Limb (tissue), 2 donors: ENCODE results near the gene RAB34.
A peak's percentile ranks its signal among the peaks of the same experiment; 100 is the strongest.
"Not testable (repeated sequence)": the region's sequence is repeated elsewhere in the genome, so short reads cannot be mapped to it uniquely, and the experiment has no call there.

Source experiments
- DNase-seq, 2 donors: peaks; one replicate each; pipeline ENCODE4 v3.0.0-alpha.2; 2016; ENCODE audit errors: extremely low spot score in 2 of 2

Gene RAB34

DNA sequence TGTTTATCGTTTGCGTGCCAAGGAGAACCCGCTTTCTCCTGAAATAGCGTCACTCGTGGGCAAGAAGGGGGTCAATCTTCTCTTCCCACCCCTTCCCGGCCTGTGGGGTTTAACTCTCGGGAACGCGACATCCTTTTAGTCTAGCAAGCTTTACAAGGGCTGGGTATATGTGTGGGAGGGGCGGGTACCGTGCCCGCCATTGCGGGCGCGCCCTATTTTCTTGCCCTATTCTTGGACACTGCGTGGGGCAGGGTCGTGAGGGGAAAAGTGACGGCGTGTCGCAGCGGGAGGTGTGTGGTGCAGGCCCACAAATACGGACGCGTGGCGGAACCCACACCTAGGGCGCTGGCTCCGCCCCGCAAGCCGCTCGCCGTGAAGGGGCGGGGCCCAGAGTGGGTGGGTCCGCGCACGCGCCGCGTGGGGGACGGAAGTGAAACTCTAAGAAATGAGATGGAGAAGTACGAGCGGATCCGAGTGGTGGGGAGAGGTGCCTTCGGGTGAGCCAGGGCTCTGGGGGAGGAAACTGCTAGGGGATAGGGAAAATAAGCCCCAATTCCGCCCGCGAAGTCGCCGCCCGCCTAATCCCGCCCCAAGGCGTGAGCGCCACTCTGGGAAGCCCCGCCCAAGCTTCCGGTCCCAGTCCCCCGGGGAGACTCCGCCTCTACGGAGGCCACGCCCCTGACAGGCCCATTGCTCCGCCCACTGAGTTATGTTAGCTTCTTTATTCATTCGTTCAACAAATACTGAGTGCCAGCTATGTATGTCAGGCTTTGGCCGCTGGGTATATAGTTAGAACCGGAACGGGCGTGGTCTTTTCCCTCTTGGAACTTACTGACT is 10.9 kb upstream of the RAB34 start, which contains the start of gene NEK8:
NEK8 (plus strand) TSS at position 425 of the 837 bp plus-strand sequence; CDS start at position 451, 26 bp downstream.
- peak; percentile 95 to 97 for DNase-seq

DNA sequence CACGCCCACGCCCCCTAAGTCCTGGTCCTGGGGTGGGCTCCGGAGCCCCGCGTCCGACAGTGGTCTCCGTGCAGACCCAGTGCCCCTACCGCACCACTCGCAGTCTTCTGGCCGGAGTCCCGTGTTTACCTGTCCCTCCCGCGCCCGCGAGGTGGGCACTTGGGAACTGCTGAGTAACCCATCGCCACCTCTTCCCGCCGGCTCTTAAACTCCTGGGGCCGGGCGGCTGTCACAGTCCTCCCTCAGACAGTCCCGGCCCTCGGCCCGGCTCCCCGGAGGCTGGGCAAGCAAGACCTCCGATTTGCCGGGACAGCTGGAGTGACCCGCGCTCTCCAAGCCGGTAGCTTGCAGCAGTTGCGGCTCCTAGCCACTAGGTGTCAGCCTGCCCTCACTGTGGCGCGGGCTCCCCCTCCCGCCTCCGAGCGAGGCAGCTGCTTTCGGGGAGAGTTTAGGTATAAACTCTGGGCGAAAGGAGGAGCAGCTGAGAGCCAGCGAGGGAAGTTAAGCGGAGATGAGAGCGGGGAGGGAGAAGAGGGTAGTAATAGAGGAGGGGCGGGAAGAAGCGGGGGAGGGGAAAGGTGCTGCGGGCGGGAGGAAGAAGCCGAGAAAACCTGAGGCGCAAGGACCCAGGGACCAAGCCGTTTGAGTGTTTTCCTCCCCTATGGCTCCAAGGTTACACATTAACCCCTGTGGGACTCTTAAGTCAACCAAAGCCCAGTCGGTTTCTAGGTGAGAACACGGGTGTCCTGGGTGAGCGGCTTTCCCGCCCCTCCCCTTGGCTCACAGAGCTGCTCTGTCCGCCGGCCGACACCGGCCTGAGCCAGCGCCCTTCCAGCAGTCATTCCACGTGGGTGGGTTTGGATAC is 9.2 kb upstream of the RAB34 start:
- DNase-seq: peak; percentile 96

DNA sequence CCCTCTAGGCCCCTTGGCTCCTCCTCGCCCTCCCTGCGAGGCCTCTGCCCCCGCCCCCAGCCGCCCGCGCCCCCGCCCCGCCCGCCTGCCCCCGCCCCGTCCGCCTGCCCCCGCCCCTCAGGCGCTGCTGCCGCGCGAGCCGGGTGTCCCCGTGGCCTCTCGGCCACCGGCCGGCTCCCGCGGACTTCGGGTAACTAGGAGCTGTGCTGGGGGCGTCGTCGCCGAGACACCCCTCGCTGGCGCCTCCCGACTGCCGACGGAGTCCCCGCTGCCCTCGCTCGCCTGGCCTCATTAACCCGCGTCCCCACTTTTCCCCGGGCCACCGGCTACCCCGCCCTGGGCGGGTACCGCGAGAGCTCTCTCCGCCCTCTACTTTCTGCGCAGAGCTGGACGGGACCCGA is 8.6 kb upstream of the RAB34 start, which contains the start of gene TLCD1:
TLCD1 (minus strand) TSS at position 8 of the 401 bp plus-strand sequence. CDS start 136 bp downstream, outside the sequence.
- peak; percentile 42 to 84 for DNase-seq

DNA sequence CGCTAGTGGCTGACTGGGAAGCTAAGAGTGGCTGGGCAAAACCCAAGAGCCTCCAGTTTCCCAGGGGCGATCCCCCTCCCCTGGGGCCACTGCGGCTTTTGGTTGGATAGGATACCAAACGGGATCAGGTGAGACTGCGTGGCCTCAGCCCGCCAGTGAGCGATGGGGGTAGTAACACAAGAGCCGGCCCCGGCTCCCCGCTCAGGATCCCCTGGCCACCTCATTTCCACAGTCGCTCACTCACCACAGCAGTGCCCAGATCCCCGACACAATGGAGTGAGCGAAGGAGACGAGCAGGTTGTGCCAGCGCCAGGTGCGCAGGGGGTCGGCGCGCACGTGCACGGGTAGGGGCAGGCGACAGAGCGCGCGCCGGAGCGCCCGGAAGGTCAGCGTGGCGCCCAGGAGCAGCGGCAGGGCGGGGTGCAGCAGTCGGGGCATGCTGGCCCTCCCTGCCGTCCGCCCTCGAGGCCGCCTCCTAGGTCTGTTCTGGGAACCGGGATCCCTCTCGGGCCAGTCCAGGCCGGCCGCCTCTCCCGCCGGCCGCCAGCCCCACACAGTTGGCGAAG is 8.1 kb upstream of the RAB34 start:
- no peak for DNase-seq

DNA sequence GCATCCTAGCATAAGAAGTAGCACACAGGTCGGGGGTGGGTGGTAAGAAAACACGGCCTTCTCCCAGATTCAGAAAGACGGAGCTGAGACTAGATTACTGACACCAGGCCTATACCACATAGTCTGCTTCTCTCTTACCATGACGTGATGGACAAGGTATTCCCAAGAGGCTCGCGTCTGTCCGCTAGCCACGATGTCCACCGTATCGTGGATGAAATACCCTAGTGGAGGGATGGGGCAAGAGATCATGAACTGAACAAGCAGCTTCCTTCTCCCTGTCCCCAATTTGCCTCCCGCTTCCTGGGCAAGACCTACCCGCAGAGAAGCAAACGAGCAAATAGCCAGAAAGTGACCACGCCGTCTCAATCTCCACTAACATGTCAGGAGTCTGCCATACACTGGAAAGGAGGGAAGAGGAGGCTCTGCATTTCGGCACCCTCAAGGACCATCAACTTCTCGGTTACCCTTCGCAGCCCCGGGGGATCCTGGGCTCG is 7.5 kb upstream of the RAB34 start:
- DNase-seq: no peak

DNA sequence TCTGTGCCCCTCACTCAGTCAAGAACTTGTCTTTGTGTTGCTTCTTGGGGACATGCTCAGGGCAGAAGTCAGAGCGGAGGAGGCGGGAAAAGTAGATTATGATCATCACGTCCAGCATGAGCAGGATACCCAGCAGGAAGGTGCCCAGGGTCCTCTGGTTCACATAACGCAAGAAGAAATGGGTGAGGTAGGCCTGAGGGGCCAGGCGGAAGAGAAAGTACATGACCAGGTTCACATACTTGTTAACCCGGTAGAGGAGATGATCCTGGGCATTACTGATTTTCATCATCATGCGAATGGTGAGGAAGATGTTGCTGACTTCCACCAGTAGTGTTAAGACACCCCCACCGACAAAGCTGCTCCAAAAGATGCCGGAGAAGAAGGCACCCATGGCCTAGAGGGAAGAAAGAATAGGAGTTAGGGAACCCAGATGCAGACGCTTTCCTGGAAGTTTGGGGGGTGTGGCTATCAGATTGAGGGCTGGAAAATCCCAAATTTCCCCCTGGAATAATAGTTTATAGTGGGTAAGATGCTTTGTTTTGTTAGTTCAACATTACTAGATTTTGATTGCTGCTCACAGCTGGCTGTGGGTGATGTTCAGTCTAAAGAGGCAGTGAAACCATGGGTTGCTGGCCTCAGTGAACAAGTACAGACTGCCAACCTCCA is 7.0 kb upstream of the RAB34 start:
- no peak for DNase-seq

DNA sequence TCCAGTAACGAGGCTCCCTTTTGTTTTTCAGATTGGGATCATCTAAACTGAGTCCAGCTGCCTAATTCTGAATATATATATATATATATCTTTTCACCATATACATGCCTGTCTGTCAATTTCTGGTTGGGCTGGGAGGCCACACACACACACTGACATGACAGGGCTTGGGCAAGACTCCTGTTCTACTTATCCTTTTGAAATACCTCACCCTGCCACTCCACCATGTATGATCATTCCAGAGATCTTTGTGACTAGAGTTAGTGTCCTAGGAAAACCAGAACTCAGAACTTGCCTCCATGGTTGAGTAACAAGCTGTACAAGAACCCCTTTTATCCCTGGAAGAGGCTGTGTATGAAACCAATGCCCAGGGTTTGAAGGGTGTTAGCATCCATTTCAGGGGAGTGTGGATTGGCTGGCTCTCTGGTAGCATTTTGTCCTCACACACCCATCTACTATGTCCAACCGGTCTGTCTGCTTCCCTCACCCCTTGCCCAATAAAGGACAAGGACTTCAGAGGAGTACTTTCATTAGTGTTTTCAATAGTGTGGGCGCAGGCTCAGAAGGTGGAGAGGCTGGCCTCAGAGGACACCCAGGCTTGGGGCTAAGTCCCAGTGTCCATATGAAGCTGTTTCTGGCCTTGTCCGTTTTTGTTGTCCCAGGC is 6.3 kb upstream of the RAB34 start:
- DNase-seq: not testable (repeated sequence)

DNA sequence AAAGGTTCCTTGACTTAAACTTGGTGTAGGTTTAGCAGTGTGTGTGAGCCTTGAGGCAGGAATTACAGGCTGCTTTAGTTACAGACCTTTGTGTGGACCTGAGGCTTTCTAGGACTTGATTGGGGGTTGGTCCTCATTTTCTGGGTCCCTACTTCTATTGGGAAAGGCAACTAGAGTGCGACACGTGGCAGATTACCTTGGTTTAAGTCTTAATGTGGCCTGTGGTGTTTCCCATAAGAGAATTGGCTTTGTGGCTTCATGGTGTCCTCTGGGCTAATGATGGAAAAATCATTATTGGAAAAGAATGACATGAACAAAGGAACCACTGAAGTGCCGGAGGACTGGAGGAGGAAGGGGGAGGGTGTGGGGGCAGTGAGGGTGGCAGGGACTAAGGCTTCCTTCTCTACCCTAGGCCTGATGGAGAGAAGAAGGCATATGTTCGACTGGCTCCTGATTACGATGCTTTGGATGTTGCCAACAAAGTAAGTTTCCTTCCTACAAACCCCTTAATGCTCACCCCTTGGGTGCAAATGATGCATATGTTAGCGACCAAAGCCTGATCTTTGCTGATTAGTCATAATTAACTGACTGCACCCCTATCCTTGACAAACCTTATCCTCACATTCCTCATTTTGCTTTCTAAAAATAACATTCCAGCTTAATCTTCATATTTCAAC is 5.6 kb upstream of the RAB34 start:
- DNase-seq: no peak

DNA sequence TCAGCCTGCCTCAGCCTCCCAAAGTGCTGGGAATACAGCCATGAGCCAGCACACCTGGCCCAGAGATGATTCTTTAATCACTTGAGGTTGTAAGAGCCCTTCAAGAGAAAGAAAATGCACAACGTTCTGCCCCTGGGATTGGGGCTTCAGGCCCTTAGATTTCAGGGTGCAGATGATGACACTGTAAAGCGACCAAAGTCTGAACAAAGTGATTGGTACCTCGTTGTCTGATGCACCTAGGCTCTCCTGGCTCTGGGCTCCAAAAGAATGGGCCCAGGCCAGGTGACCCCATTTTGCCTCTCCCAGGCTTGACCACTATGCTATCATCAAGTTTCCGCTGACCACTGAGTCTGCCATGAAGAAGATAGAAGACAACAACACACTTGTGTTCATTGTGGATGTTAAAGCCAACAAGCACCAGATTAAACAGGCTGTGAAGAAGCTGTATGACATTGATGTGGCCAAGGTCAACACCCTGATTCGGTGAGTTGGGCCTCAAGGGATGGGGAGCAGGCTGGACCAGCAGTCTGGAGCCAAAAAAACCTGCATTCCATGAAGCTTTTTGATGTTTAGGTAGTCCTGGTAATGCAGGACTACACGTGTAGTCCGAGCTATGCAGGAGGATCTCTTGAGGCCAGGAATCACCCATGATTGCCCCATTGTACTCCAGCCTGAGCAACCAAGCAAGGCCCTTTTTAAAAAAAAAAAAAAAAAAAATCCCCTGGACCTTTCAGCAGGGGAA is 4.9 kb upstream of the RAB34 start:
- DNase-seq: no peak

DNA sequence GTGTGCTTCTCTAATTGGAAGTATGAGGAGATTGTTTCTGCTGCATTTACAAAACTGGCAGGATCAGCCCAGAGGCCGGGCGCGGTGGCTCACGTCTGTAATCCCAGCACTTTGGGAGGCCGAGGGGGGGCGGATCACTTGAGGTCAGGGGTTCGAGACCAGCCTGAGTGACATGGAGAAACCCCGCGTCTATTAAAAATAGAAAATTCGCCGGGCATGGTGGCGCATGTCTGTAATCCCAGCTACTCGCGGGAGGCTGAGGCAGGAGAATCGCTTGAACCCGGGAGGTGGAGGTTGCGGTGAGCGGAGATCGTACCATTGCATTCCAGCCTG is 3.3 kb upstream of the RAB34 start:
- not testable (repeated sequence) for DNase-seq

DNA sequence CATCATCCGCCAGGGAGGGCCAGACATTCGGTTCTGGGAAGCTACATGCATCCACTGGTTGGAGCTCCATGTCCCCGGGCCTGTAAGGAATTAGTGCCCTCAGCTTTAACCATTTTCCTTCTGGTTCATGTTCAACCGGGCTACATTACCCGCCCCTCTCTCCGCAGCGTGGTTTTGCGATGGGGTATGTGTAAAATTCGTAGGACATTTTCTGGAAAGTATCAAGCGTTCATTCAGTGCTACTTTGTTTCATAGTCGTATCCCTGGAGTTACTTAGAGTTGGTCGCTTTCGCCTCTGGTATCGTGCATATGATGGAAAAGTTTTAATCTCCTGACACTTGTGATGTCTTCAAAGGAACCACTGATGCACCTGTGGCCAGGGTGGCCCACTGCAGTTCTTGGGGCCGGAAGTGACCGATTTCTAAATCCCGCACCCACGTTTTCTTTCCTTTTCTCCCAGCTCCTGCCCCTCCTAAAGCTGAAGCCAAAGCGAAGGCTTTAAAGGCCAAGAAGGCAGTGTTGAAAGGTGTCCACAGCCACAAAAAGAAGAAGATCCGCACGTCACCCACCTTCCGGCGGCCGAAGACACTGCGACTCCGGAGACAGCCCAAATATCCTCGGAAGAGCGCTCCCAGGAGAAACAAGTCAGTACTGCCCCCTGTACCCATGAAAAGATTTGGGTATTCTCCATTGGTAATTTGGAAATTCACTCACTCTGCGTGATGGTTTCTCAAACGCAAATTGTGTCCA is 2.8 kb upstream of the RAB34 start:
- no peak for DNase-seq

DNA sequence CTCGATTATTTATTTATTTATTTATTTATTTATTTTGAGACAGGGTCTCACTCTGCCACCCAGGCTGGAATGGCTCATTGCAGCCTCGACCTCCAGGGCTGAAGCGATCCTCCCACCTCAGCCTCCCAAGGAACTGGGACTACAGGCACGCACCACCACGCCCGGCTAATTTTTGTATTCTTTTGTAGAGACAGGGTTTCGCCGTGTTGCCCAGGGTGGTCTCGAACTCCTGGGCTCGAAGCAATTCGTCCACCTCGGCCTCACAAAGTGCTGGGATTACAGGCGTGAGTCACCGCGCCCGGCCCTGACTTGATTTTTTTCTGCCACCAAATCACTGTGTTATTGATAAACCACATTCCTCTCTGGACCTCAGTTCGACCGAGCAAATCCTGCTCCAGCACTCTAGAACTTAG is 1.4 kb upstream of the RAB34 start:
- DNase-seq: no peak

DNA sequence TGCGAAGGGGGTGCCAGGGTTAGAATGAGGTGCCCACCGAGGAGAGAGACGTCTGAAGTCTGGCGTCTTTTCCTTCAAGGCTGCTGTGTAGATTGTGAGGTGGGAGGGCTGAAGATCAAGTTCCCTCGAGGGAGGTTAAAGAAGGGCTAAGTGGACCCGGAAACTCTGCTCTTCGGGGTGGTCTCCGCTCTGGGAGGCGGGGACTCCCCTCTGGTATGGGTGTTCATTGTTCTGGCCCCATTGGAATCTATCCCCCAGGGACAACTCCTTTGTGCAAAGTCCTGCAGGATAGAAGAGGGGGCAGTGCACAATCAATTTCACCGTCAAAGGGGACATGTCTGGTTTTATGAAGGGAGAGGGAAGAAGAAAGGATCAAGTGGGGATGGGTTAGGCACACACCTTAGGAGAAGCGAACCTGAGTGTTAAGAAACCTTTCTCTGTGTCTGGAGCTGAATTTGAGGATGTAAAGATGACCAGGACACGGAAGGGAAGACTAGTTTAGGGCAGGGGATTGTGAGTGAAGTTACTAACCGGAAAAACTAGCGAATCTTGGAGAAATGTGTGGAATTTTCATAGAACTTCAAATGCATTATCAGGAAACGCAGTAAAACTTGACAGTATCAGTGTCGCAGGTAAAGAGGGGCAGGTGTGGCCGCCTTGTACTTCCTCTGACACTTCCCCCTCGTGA is 809 bp upstream of the RAB34 start:
- no peak for DNase-seq

DNA sequence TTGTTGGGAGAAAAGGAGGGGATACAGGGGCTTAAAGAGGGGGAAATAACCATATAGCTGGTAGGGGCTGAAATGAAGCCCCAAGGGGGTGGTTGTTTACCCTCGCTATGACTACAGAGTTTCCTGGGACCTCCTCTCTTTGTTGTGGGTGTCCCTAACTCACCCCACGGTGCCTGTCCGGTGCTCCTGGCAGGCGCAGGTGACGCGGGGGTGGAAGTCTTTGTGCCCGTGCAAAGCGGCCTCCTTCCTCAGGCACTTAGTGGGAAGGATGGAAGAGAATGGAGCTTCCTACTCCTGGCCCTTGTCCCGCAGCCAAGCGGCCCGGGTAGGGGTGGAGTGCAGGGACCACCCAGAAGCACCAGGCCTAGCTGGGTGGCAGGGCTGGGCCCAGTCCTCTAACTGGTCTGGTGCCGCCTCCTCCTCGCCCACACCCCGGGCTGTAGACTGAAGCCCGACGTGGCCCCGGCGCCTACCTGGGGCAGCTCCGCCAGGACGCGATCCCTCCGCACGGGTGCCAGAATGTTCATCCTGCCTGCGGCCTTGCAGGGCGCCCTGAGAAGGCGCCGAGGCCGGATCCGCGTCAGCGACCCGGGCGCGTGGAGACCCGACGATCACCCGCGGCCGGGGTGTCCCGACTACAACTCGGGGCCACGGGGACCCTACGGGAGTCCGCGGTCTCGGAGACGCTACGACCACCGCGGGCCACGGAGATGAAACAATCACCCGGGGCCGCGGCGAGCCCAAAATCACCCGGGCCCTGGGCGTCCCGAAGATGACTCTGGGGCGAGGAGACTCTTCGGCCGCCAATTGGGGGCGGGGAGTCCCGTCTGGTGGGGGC is 709 bp downstream of the RAB34 start:
- peak; percentile 14 to 81 for DNase-seq

DNA sequence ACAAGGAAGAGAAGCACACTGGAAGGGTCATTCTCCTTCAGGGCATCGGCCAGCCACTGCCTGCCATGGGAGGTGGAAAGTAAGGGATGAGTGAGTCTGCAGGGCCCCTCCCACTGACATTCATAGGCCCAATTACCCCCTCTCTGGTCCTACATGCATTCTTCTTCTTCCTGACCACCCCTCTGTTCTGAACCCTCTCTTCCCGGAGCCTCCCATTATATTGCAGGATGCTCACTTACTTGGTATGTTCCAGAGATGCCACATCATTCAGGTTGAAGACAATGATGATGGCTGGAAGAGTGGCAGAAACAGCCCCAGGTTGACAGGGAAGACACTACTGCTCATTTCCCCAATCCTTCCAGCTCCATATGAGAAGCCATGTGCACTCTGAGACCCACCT is 2.5 kb downstream of the RAB34 start:
- no peak for DNase-seq

DNA sequence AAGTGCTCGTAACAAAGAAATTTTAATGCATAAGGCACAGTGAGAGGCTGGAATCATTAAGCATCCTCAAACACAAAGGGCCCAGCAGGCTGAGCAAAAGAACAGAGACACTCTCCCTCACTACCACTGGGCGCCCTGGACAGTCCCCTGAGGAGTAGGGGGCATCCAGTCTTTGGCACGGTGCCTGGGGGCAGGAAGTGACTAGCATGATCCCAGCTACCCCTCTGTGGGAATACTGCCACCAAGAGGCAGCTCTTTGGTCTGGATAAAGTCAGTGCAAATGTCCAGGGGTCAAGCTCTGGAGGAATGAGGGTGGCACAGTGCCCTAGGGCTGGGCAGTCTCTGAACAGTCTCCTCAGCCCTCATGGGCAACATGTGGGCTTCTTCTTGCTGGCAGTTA is 3.4 kb downstream of the RAB34 start:
- no peak for DNase-seq

DNA sequence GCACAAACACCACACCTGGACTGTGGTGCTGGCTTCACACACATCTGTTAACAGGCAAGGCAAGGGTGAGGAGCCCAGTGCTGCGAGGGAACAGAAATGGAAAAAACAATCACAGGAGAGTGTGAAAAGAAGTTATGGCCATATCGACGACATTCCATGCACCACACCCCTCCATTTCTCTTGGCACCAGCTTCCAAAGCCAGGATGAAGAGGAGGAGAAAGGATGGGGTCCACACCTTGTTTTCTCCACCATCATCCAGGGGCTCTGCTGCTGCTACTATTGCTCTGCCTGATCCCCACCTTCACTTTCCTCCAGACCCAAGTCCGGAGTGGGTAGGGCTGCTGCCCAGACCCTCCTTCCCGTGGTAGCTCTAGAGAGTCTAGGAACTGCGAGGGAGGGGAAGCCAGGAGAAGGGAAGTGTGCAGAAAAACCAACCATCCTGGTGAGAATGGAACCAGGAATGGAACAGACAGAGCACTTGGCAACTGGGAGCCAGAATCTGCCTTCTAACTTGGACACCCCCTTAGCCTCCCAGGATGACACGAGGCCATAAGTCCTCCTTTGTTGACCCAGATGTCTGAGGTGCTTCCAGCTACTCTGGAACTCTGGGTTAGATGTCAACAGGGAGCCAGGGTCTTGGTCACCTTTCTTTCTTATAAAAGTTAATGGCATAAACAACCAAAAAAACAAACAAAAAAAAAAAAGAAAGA is 4.8 kb downstream of the RAB34 start:
- no peak for DNase-seq
